Measurements from ENCODE around the gene GALNT10. TPM values are rescaled to one million over a fixed set of nuclear protein-coding genes. Genes with fewer than 3 reads are reported as not detected.

Gene GALNT10
- polyA plus RNA-seq, 1 experiment = 93.1 TPM

DNA sequence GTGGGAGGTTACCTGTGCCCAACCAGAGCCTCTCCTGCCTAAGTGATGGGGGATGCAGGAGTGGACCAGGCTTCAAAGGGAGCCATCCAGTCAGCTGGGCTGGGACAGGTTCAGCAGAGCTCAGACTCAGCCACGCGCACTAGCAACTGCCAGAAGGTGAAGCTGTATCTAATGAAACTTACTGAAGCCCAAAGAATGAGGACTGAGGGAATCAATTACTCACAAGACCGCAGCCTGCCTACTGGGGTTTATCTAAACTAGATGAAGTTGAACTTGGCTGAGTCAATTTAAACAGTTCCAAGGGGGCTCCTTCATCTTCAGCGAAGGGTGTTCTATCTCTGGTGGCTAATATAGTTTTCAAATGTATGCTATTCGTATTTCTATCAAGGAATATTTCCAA is 276.1 kb downstream of the GALNT10 start:
- H3K27me3 ChIP-seq (ENCODE audit: control insufficient read depth, insufficient read depth, low read length) = peaks cover 27% of the 10 kb centered on the region
- ChIA-PET POLR2A (no interaction called here), CTCF (interaction anchor here (0.6 to 9.3 kb wide), 24 partner anchors 9 to 479 kb away, joined by 3 to 70 read pairs (median 3); partner anchors contain the start of gene SAP30L)
- no peak overlapping the region for H3K4me3 ChIP-seq (ENCODE audit: low read depth, low read length)
- no peak for DNase-seq (ENCODE audit: low read depth, low spot score)
- TF ChIP-seq, protein P1, sequence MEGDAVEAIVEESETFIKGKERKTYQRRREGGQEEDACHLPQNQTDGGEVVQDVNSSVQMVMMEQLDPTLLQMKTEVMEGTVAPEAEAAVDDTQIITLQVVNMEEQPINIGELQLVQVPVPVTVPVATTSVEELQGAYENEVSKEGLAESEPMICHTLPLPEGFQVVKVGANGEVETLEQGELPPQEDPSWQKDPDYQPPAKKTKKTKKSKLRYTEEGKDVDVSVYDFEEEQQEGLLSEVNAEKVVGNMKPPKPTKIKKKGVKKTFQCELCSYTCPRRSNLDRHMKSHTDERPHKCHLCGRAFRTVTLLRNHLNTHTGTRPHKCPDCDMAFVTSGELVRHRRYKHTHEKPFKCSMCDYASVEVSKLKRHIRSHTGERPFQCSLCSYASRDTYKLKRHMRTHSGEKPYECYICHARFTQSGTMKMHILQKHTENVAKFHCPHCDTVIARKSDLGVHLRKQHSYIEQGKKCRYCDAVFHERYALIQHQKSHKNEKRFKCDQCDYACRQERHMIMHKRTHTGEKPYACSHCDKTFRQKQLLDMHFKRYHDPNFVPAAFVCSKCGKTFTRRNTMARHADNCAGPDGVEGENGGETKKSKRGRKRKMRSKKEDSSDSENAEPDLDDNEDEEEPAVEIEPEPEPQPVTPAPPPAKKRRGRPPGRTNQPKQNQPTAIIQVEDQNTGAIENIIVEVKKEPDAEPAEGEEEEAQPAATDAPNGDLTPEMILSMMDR (IDR thresholded peaks at IDR 0.05; ENCODE audit: low read depth, low read length) = no peak
- no peak overlapping the region for H3K27ac ChIP-seq (ENCODE audit: low read depth, low read length)
- no peaks in the 10 kb centered on the region for H3K9me3 ChIP-seq (ENCODE audit: control insufficient read depth, insufficient read depth, low read length)

- POLR2A ChIA-PET = no interaction called here
- no peaks in the 10 kb centered on the region; the same call in 1 of the 2 replicates for H3K9me3 ChIP-seq (ENCODE audit: control insufficient read depth, insufficient read depth, low read length)
- TF ChIP-seq, protein P1 (IDR thresholded peaks at IDR 0.05; ENCODE audit: low read depth, low read length) = peak; percentile 92
- peaks cover 38% of the 10 kb centered on the region for H3K27me3 ChIP-seq (ENCODE audit: control insufficient read depth, insufficient read depth, low read length)
- CTCF ChIA-PET = interaction anchor here (0.6 to 9.3 kb wide), 22 partner anchors 11 to 494 kb away, joined by 3 to 70 read pairs (median 3); no protein-coding TSS in a partner anchor
- DNase-seq (ENCODE audit: low read depth, low spot score) = no peak
- no peak overlapping the region for H3K4me3 ChIP-seq (ENCODE audit: low read depth, low read length)
- no peak overlapping the region for H3K27ac ChIP-seq (ENCODE audit: low read depth, low read length)
Measured at GRCh38 chr5:154467655-154468354, 277.3 kb downstream of the GALNT10 start.

DNA sequence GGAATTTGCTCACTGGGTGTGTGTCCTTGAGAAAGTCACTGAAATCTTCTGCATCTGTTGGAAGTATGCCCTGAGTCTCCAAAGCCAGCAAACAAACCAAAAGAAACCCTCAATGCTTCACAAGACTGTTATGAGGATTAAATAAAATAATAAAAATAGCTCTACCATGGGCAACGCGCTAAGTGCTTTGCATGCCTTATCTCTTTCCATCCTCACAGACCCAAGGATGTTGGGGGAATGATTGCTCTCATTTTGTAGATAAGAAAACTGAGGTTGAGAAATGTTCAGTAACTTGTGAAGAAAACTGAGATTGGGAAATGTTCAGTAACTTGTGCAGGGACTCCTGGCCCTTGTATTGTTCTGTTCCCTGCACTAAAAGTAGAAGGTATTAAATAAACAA is 279.6 kb downstream of the GALNT10 start:
- DNase-seq (ENCODE audit: low read depth, low spot score) = no peak
- H3K27ac ChIP-seq (ENCODE audit: low read depth, low read length) = no peak overlapping the region
- POLR2A ChIA-PET = no interaction called here
- CTCF ChIA-PET = interaction anchor here (0.7 to 1.1 kb wide), 4 partner anchors 140 to 398 kb away, joined by 3 to 5 read pairs (median 4); no protein-coding TSS in a partner anchor
- peaks cover 61% of the 10 kb centered on the region for H3K27me3 ChIP-seq (ENCODE audit: control insufficient read depth, insufficient read depth, low read length)
- TF ChIP-seq, protein P1 (IDR thresholded peaks at IDR 0.05; ENCODE audit: low read depth, low read length) = no peak
- H3K4me3 ChIP-seq (ENCODE audit: low read depth, low read length) = no peak overlapping the region
- H3K9me3 ChIP-seq (ENCODE audit: control insufficient read depth, insufficient read depth, low read length) = peaks cover 4% of the 10 kb centered on the region; the same call in 1 of the 2 replicates

Small RNA genes within 50 kb of the gene (small RNA-seq; reads per million reads assigned to genes)
- gene MIR1294 (ENCODE audit: insufficient read length, low read depth) (15.9 reads per million, percentile 77 among the genes with 10 or more reads in this experiment), gene RN7SL655P (ENCODE audit: insufficient read length, low read depth) (not detected)

Other genes with a start within 250 kb of the GALNT10 start
- gene FAM114A2, start 151.8 kb upstream of the GALNT10 start, polyA plus RNA-seq (2011; rRNA removed) = 19.4 and 23.8 TPM in 2 replicates
- 35.7 and 44.8 TPM in 2 replicates for gene MFAP3, start 151.8 kb upstream of the GALNT10 start, polyA plus RNA-seq (2011; rRNA removed)